ENCODE data around the gene EPHB1.

The EPHB1 gene

GRCh38 chr3:135176881-135177280 lies 381.8 kb downstream of the EPHB1 start:
- no peak for DNase-seq

GRCh38 chr3:135178566-135178965 lies 383.5 kb downstream of the EPHB1 start:
- DNase-seq: no peak

- DNase-seq: no peak
Measured at GRCh38 chr3:135181408-135181807, 386.3 kb downstream of the EPHB1 start.

GRCh38 chr3:135182364-135182998 lies 387.4 kb downstream of the EPHB1 start:
- no peak for DNase-seq

- no peak for DNase-seq
Measured at GRCh38 chr3:135190658-135191057, 395.6 kb downstream of the EPHB1 start.

GRCh38 chr3:135191708-135192107 lies 396.6 kb downstream of the EPHB1 start:
- no peak for DNase-seq

- no peak for DNase-seq
Measured at GRCh38 chr3:135192929-135193328, 397.9 kb downstream of the EPHB1 start.

GRCh38 chr3:135197246-135197645 lies 402.2 kb downstream of the EPHB1 start:
- peak; percentile 8 for DNase-seq

- no peak for DNase-seq
Measured at GRCh38 chr3:135197856-135198255, 402.8 kb downstream of the EPHB1 start.

GRCh38 chr3:135199137-135199536 lies 404.1 kb downstream of the EPHB1 start:
- no peak for DNase-seq

- no peak for DNase-seq
Measured at GRCh38 chr3:135203026-135203425, 408.0 kb downstream of the EPHB1 start.

- no peak for DNase-seq
Measured at GRCh38 chr3:135213213-135213612, 418.2 kb downstream of the EPHB1 start.

GRCh38 chr3:135213822-135214221 lies 418.8 kb downstream of the EPHB1 start:
- DNase-seq: no peak

GRCh38 chr3:135214400-135214799 lies 419.3 kb downstream of the EPHB1 start:
- DNase-seq: no peak

- DNase-seq: no peak
Measured at GRCh38 chr3:135215516-135215915, 420.5 kb downstream of the EPHB1 start.

GRCh38 chr3:135216659-135217058 lies 421.6 kb downstream of the EPHB1 start:
- DNase-seq: no peak

- no peak for DNase-seq
Measured at GRCh38 chr3:135217730-135218129, 422.7 kb downstream of the EPHB1 start.

- DNase-seq: no peak
Measured at GRCh38 chr3:135218304-135218703, 423.2 kb downstream of the EPHB1 start.

GRCh38 chr3:135218782-135219181 lies 423.7 kb downstream of the EPHB1 start:
- no peak for DNase-seq

GRCh38 chr3:135224815-135225362 lies 429.8 kb downstream of the EPHB1 start:
- no peak for DNase-seq

- DNase-seq: no peak
Measured at GRCh38 chr3:135226057-135226456, 431.0 kb downstream of the EPHB1 start.

GRCh38 chr3:135228201-135228600 lies 433.1 kb downstream of the EPHB1 start:
- DNase-seq: no peak

- DNase-seq: no peak
Measured at GRCh38 chr3:135229018-135229495, 434.0 kb downstream of the EPHB1 start.

- no peak for DNase-seq
Measured at GRCh38 chr3:135231737-135232136, 436.7 kb downstream of the EPHB1 start.

GRCh38 chr3:135232226-135232625 lies 437.2 kb downstream of the EPHB1 start:
- DNase-seq: no peak

Measured in activated CD4-positive, alpha-beta T cell treated with anti-CD3 and anti-CD28 coated beads, Interleukin-2, amount 50 U/mL, for 16 hours (primary cell).